Measurements from ENCODE around the gene ARHGEF17. TPM values are rescaled to one million over a fixed set of nuclear protein-coding genes. Genes with fewer than 3 reads are reported as not detected.
A peak's percentile ranks its signal among the peaks of the same experiment; 100 is the strongest.

The ARHGEF17 gene
- total and polyA plus RNA-seq, 4 donors: 2.6 to 12.6 (median 5.7) TPM

DNA sequence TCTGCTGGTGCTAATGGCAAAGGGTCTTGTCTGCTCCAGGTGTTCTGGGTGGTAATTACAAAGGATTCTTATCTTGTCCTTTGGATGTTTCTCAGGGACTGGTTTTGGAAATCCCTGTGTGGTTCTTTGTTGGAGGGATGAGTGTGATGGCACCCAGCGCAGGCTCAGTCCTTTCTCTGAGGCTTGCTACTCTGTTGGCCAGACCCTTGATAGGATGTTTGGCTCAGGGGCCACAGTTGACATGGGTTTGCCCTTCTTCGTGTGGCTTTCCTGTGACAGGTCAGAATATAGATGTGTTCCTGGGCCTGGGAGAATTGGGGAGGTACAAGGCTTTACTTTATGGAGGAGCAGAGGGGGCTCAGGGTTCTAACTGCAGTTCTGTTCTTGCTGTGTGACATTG, 4.0 kb downstream of the ARHGEF17 start:
- no peaks in the 10 kb centered on the region for H3K9me3 ChIP-seq (ENCODE audit: control insufficient read depth in 4 of 4, low read length in 3 of 4)
- H3K9ac ChIP-seq (ENCODE audit: low read depth in 1 of 2, low read length in 2 of 2): no peak overlapping the region
- peaks cover 3 to 23% (median 12%) of the 10 kb centered on the region in 4 donors for H3K4me1 ChIP-seq (ENCODE audit: control insufficient read depth in 4 of 4, insufficient read depth in 4 of 4, low read length in 3 of 4)
- 77% methylated on average over 2 of the region's 2 CpGs for WGBS
- H3K27me3 ChIP-seq (ENCODE audit: control insufficient read depth in 4 of 4, insufficient read depth in 4 of 4, low read length in 3 of 4): no peaks in the 10 kb centered on the region
- H3K4me3 ChIP-seq (ENCODE audit: low read depth in 1 of 3, low read length in 3 of 3): peak overlapping the region in 1 of 3 donors; percentile 8
- TF ChIP-seq, protein P1, sequence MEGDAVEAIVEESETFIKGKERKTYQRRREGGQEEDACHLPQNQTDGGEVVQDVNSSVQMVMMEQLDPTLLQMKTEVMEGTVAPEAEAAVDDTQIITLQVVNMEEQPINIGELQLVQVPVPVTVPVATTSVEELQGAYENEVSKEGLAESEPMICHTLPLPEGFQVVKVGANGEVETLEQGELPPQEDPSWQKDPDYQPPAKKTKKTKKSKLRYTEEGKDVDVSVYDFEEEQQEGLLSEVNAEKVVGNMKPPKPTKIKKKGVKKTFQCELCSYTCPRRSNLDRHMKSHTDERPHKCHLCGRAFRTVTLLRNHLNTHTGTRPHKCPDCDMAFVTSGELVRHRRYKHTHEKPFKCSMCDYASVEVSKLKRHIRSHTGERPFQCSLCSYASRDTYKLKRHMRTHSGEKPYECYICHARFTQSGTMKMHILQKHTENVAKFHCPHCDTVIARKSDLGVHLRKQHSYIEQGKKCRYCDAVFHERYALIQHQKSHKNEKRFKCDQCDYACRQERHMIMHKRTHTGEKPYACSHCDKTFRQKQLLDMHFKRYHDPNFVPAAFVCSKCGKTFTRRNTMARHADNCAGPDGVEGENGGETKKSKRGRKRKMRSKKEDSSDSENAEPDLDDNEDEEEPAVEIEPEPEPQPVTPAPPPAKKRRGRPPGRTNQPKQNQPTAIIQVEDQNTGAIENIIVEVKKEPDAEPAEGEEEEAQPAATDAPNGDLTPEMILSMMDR (IDR thresholded peaks at IDR 0.05; ENCODE audit: low read depth, low read length, missing input control): no peak
- TF ChIP-seq FOXA1 (IDR thresholded peaks at IDR 0.05) (no peak), FOXA2 (IDR thresholded peaks at IDR 0.05) (no peak), NR2F2 (IDR thresholded peaks at IDR 0.05) (no peak)
- H3K27ac ChIP-seq (ENCODE audit: low read depth in 1 of 2, low read length in 2 of 2): no peak overlapping the region
- no peaks in the 10 kb centered on the region for H3K36me3 ChIP-seq (ENCODE audit: control insufficient read depth in 4 of 4, insufficient read depth in 3 of 4, low read depth in 1 of 4, low read length in 3 of 4)
- DNase-seq (ENCODE audit: low spot score): no peak

DNA sequence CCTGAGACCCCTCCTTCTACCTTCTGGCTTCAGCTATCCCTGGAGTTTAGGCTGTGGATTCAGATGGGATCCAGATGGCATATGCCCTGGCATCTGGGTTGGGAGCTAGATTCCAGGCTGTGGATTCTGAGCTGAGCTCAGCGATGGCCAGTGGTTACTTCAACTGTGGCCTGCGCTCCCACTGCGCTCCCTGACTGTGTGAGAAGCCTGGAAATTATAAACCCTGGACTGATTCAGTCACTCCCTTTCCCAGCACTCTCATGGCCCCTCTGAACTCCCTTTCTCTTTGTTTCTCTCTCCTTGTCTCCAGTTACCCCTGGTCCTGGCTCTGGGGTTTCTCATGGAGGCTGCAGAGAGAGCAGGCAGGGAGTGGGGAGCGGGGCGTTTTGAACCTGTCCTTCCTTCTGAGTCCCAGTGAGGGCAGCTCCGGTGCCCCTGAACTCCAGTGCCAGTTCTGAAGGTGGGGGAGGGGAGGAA, 4.8 kb downstream of the ARHGEF17 start:
- no peak for DNase-seq (ENCODE audit: low spot score)
- Histone ChIP-seq H3K27ac (ENCODE audit: low read depth in 1 of 2, low read length in 2 of 2) (peak overlapping the region; percentile 6 to 21), H3K27me3 (ENCODE audit: control insufficient read depth in 4 of 4, insufficient read depth in 4 of 4, low read length in 3 of 4) (no peaks in the 10 kb centered on the region), H3K36me3 (ENCODE audit: control insufficient read depth in 4 of 4, insufficient read depth in 3 of 4, low read depth in 1 of 4, low read length in 3 of 4) (no peaks in the 10 kb centered on the region), H3K4me3 (ENCODE audit: low read depth in 1 of 3, low read length in 3 of 3) (peak overlapping the region in 1 of 3 donors; percentile 8), H3K9me3 (ENCODE audit: control insufficient read depth in 4 of 4, low read length in 3 of 4) (no peaks in the 10 kb centered on the region), H3K4me1 (ENCODE audit: control insufficient read depth in 4 of 4, insufficient read depth in 4 of 4, low read length in 3 of 4) (peaks cover under 1 to 20% (median 9%) of the 10 kb centered on the region in 4 donors), H3K9ac (ENCODE audit: low read depth in 1 of 2, low read length in 2 of 2) (no peak overlapping the region)
- WGBS: 82% methylated on average over 6 of the region's 6 CpGs
- TF ChIP-seq GABPA (IDR thresholded peaks at IDR 0.05 in 1 of 2, conservative IDR thresholded peaks at IDR 0.05 in 1 of 2): no peak
- TF ChIP-seq RAD21 (IDR thresholded peaks at IDR 0.05): no peak
- TF ChIP-seq HNF4G (IDR thresholded peaks at IDR 0.05): no peak
- TF ChIP-seq, protein P2, sequence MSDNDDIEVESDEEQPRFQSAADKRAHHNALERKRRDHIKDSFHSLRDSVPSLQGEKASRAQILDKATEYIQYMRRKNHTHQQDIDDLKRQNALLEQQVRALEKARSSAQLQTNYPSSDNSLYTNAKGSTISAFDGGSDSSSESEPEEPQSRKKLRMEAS (IDR thresholded peaks at IDR 0.05): no peak
- no peak for TF ChIP-seq JUND (IDR thresholded peaks at IDR 0.05)
- no peak for TF ChIP-seq EGR1 (IDR thresholded peaks at IDR 0.05; ENCODE audit: low read depth in 2 of 2)
- no peak for TF ChIP-seq SP1 (IDR thresholded peaks at IDR 0.05)
- no peak for TF ChIP-seq FOXA1 (IDR thresholded peaks at IDR 0.05)
- no peak for TF ChIP-seq RXRA (IDR thresholded peaks at IDR 0.05)
- no peak for TF ChIP-seq REST (IDR thresholded peaks at IDR 0.05)
- no peak for TF ChIP-seq YY1 (IDR thresholded peaks at IDR 0.05)
- no peak for TF ChIP-seq HNF4A (conservative IDR thresholded peaks at IDR 0.05)

Measured in liver (tissue), 9 donors.